Hippocampal formation (tissue), 2 donors: Measurements from ENCODE around the gene TMED1.
"Not testable (repeated sequence)": the region's sequence is repeated elsewhere in the genome, so short reads cannot be mapped to it uniquely, and the experiment has no call there.

Experiments
- DNase-seq, 2 donors: peaks; one replicate each; lab custom pipeline; 2025; lab: John Stamatoyannopoulos, UW

TMED1 gene, protein sequence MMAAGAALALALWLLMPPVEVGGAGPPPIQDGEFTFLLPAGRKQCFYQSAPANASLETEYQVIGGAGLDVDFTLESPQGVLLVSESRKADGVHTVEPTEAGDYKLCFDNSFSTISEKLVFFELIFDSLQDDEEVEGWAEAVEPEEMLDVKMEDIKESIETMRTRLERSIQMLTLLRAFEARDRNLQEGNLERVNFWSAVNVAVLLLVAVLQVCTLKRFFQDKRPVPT

DNA sequence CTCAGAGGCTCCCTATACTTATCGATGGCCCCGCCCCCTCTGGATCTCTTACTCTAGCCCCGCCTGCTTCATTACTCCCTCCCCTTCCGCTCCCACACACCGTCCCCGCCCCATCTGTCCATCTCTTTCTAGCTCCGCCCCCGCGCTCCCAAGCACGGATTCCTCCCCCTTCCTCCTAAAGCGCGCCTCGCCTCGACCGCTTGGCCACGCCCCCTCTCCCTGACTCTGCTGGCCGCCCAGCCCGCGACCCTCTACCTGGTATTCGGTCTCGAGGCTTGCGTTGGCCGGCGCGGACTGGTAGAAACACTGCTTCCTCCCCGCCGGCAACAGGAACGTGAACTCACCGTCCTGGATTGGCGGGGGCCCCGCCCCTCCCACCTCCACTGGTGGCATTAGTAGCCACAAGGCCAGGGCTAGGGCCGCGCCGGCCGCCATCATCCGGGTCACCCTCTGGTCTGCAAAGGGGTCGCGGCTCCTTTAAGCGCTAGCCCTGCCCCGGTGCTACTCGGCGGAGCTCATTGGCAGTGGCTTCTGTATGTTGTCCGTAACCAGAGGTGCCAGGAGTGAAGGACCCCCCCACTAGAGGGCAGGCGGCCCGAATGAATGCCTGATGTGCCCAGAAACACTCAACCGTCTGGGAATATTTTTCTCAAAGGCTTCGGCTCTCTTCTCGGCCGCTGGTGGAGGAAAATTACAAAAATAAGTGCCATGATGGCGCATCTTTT is at the start of gene TMED1:
Gene TMED1, minus strand, starts transcription at position 459 of the 725 bp plus-strand sequence. Its CDS starts 21 bp downstream, at position 438.
- DNase-seq: peak; percentile 94 to 99

- no peak for DNase-seq
Observed at GRCh38 chr19:10885201-10886169, 49.5 kb upstream of the TMED1 start.

DNA sequence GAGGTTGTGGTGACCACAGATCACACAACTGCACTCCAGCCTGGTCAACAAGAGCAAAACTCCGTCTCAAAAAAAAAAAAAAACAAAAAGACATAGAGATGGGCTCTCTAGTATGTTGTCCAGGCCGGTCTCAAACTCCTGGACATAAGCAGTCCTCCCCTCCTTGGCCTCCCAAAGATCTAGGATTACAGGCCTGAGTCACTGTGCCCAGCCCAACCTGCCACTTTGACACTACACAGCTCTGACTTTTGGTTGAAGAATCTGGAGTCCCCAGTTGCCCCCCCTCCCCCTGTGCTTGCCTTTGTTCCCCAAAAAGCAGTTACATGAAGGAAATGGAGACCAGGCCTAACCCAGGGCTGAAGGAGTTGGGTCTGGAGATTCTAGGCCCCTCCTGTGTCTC is 48.3 kb upstream of the TMED1 start:
- no peak for DNase-seq

- DNase-seq: no peak
Observed at GRCh38 chr19:10882108-10882457, 46.1 kb upstream of the TMED1 start.

GRCh38 chr19:10881403-10882107 is 45.5 kb upstream of the TMED1 start:
- no peak for DNase-seq

- DNase-seq: no peak
Observed at GRCh38 chr19:10878253-10878652, 42.2 kb upstream of the TMED1 start.

- DNase-seq: not testable (repeated sequence)
Observed at GRCh38 chr19:10877608-10878007, 41.6 kb upstream of the TMED1 start.

DNA sequence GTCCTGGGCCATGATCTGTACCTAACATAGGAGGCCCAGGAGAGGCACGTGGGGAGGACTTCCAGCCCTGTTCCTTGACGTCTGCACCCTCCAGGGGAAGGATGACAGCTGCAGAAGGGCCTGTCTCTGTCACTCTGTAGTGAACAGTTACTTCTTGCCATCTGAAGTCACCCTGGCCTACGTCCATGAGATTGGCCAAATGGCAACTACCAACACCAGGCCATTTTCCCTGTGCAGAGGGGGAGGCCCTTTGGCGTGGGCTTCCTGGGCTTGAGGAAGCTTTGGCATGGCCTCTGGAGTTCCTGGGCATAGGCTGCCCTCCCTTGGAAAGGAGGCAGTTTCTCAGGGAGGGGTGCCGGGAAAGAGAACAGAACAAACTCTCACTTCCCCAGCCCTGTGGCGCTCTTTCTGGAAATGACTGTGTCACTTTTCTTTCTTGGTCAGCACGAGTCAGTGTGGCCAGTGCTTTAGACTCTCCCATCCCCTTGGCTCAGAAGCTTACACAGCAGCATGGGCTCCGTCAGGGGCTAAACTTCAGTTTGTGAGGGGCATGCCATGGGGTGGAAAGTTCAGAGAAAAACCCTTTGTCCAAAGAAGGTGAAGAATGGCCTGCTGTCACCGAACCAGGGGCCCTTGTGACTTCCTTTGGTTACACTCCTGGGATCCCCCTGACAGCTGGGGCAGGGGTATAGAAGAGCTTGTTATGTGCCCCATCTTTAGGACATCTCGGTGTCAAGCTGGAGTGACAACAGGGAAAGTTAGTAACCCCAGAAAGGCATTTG is 40.6 kb upstream of the TMED1 start:
- peak in 1 of 2 donors; percentile 22 for DNase-seq

- no peak for DNase-seq
Observed at GRCh38 chr19:10874024-10874423, 38.0 kb upstream of the TMED1 start.

GRCh38 chr19:10872546-10873107 is 36.6 kb upstream of the TMED1 start:
- no peak for DNase-seq

DNA sequence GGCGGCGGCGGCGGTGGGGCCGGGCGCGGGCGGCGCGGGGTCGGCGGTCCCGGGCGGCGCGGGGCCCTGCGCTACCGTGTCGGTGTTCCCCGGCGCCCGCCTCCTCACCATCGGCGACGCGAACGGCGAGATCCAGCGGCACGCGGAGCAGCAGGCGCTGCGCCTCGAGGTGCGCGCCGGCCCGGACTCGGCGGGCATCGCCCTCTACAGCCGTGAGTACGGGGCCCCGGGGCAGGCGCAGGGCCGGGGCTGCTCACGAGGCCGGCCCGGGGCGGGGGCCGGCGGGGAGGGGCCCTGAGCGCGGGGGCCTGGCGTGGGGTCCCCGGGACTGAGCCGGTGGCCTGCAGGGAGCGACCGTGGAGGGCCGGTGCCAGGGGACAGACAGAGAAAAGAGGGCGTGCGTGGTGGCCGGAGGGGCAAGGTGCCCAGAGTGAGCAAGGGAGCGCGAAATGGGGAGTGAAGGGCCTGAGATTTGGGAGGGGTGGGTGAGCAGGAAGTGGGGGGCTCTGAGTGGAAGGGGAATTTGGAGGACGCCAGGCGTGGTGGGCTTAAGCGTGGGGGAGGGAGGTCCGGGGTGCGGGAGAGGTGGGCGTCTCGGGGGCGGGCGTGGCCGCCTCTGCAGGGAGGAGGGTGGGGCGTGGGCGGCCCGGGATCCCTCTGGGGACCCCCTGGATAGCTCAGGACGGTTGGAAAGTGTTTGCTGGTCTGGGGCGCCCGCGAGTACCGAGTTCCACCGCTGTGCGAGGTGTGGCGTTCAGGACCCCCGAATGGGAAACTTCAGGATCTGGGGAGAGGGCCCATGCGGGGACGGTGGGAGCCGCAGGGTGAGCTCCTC is 35.9 kb upstream of the TMED1 start:
- DNase-seq: peak in 1 of 2 donors; percentile 17

DNA sequence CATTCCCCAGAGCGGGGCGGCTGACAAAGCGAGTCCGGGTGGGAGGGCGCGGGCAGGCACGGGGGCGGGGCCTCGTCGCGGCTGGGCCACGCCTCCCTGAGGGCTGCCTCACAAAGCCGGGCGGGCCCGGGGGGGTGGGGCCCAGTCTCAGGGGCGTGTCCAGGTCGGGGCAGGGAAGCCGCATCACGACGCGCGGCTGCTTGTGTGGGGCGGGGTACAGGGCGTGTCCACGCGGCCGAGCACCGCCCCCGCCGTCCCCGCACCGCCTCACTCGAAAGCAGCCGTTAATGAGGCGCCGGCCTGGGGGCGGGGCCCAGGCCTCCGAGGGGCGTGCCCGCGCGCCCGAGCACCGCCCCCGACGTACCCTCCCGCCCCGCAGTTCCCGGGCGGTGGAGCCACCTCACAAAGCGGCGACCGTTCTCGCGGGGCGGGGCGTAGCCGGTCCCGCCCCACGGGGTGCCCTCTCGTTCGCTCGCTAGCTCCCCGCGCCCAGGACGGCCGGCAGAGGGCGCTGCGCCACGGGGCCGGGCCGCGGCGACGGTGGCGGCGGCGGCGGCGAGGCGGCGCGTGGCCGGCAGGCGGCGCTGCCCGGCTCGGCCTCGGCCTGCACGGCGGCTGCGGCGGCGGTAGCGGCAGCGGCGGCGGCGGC is 35.1 kb upstream of the TMED1 start, which contains the start of gene CARM1:
Gene CARM1, plus strand, starts transcription at position 599 of the 649 bp plus-strand sequence. CDS start 150 bp downstream, outside the sequence.
- DNase-seq: peak; percentile 98 to 100

DNA sequence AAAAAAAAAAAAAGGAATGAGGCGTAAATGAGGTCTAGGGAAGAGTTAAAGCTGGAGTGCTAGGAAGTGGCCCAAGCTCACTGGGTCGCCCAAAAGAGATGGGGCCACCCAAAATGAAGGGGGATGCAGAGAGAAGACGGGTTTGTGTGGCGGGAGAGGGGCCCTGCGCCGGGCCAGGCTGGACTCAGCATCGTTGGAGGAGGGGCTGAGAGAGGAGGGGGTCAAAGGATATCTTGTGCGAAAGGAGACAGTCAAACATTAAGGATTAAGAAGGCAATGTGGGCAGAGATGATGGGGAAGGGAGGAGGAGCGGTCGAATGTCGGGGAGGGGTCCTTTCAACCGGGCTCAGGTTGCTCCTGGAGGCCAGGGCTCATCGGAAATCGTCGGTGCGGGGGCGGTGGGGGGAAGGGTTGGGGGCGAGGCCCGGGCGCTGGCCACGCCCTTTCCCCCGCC is 34.5 kb upstream of the TMED1 start:
- no peak for DNase-seq

DNA sequence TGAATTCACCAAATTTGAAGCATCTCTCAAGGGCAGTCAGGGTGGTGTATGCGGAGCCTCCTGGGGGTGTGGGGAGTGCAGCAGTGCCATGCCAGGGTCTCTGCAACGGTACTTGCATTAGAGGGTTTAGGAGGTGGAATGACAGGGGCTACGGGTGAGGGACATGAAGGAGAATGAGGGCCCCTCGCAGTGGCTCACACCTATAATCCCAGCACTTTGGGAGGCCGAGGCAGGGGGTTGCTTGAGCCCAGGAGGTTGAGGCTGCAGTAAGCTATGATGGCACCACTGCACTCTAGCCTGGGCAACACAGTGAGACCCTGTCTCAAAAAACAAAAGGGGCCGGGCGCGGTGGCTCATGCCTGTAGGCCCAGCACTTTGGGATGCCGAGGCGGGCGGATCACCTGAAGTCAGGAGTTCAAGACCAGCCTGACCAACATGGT is 33.9 kb upstream of the TMED1 start:
- not testable (repeated sequence) for DNase-seq

DNA sequence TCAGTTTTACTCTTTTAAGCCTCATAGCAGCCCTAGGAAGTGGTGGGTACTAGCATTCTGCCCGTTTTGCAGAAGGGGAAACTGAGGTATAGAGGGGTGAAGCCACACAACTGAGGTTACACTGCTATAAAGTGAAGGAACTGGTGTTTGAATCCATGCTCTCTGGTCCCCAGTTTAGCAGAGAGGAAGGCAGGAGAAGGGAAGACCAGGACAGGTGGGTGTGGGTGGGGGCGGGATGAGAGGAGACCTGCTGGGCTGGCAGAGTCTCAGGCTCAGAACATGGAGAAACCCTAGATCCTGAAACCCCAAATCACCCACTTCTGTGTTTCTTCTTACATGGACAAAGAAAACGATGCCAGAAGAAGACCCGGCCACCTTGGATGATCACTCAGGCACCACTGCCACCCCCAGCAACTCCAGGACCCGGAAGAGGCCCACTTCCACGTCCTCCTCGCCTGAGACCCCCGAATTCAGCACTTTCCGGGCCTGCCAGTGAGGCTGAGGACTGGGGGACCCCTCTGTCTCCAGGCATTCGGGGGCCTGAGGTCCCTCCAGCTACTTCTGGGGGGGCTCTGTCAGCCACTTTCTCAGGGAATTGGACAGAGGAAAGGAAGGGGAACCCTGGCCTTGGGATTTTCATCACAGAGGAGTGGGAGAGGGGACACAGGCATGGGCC is 33.0 kb upstream of the TMED1 start:
- DNase-seq: no peak

GRCh38 chr19:10866495-10866894 is 30.5 kb upstream of the TMED1 start:
- no peak for DNase-seq

GRCh38 chr19:10864538-10864899 is 28.5 kb upstream of the TMED1 start:
- DNase-seq: peak; percentile 75 to 80

DNA sequence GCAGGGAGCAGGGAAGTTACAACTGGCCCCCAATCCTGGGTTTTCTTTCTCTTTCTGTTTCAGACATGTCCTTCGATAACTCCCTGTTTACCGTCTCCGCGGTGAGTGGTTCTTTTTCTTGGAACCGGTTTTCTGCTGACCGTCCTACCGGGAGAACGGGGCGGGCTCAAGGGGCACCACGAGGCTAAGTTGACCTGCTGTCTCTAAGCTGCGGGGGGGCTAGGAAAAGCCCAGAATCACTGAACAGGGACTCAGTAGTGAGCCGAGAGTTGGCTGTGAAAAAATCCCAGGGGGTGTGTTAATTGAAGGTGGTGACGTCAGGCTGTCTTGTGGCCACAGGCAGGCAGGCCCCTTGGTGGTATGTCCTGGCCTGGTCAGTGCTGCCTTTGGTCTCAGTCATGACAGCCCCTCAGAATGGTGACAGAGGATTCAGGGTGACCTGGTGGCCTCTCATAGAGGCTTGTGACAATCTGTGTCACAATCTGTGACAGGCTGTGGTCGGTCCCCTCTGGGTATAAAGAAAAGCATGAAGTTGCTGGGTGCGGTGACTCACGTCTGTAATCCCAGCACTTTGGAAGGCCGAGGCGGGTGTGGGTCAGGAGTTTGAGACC is 27.2 kb upstream of the TMED1 start:
- no peak for DNase-seq
